Measurements from ENCODE around the gene LTB.

GRCh38 chr6:31577579-31577966 is 4.7 kb downstream of the LTB start:
- TF ChIP-seq CTCF (IDR thresholded peaks at IDR 0.05): no peak
- no peak for TF ChIP-seq POLR2A (IDR thresholded peaks at IDR 0.05)

Data from thyroid gland (tissue), 4 donors.